ENCODE results near the gene SNCAIP.

Gene SNCAIP

GRCh38 chr5:122273696-122274095 lies 38.3 kb upstream of the SNCAIP start:
- no peak overlapping the region for H3K18ac ChIP-seq (ENCODE audit: low read length)
- no peak overlapping the region for H3K14ac ChIP-seq (ENCODE audit: low read length)
- no peaks in the 10 kb centered on the region for H3K9me3 ChIP-seq (ENCODE audit: insufficient read depth, low read depth, low read length)
- H2BK120ac ChIP-seq (ENCODE audit: insufficient read depth, low read length, poor library complexity) = no peak overlapping the region
- no peaks in the 10 kb centered on the region for H3K36me3 ChIP-seq (ENCODE audit: control insufficient read depth in 1 of 2, insufficient read depth in 2 of 2, low read length in 2 of 2)
- no peaks in the 10 kb centered on the region for H3K27me3 ChIP-seq (ENCODE audit: insufficient read depth, low read length)
- WGBS (ENCODE audit: extremely low coverage, insufficient coverage, insufficient read length) = no CpG with 5 or more reads among the region's 1 CpG
- no peak overlapping the region for H2BK12ac ChIP-seq (ENCODE audit: low read length)
- H4K12ac ChIP-seq (ENCODE audit: low read depth, low read length) = no peak overlapping the region
- H3K27ac ChIP-seq (ENCODE audit: low read depth, low read length) = no peak overlapping the region
- no peaks in the 10 kb centered on the region for H3K4me1 ChIP-seq (ENCODE audit: control insufficient read depth in 1 of 2, insufficient read depth in 2 of 2, low read length in 2 of 2)
- no peak for DNase-seq
- H2AK5ac ChIP-seq (ENCODE audit: low read length) = no peak overlapping the region
- no peak overlapping the region for H3K4me2 ChIP-seq (ENCODE audit: low read length)
- H2AFZ ChIP-seq (ENCODE audit: insufficient read depth, low read length, poor library complexity) = no peak overlapping the region
- H4K8ac ChIP-seq (ENCODE audit: low read depth, low read length) = no peak overlapping the region
- no peak overlapping the region for H2BK5ac ChIP-seq (ENCODE audit: low read depth, low read length, poor library complexity)
- H3K4ac ChIP-seq (ENCODE audit: low read depth, low read length) = no peak overlapping the region
- H4K91ac ChIP-seq (ENCODE audit: low read depth, low read length) = no peak overlapping the region
- H3K79me1 ChIP-seq (ENCODE audit: low read length) = no peaks in the 10 kb centered on the region
- H3K79me2 ChIP-seq (ENCODE audit: control insufficient read depth, insufficient read depth, low read length, poor library complexity) = no peaks in the 10 kb centered on the region
- H3K23ac ChIP-seq (ENCODE audit: low read length) = no peak overlapping the region
- H3K9ac ChIP-seq (ENCODE audit: low read length) = no peak overlapping the region
- H3K4me3 ChIP-seq (ENCODE audit: low read depth, low read length) = no peak overlapping the region

GRCh38 chr5:122283592-122283991 lies 28.4 kb upstream of the SNCAIP start:
- H3K4ac ChIP-seq (ENCODE audit: low read depth, low read length) = no peak overlapping the region
- no peak overlapping the region for H3K23ac ChIP-seq (ENCODE audit: low read length)
- peaks cover 1% of the 10 kb centered on the region for H3K79me1 ChIP-seq (ENCODE audit: low read length)
- H2AFZ ChIP-seq (ENCODE audit: insufficient read depth, low read length, poor library complexity) = no peak overlapping the region
- peaks cover 2 to 8% of the 10 kb centered on the region in 2 experiments for H3K4me1 ChIP-seq (ENCODE audit: control insufficient read depth in 1 of 2, insufficient read depth in 2 of 2, low read length in 2 of 2)
- no peaks in the 10 kb centered on the region for H3K9me3 ChIP-seq (ENCODE audit: insufficient read depth, low read depth, low read length)
- DNase-seq = no peak
- H3K9ac ChIP-seq (ENCODE audit: low read length) = no peak overlapping the region
- no peak overlapping the region for H2BK12ac ChIP-seq (ENCODE audit: low read length)
- no peak overlapping the region for H4K12ac ChIP-seq (ENCODE audit: low read depth, low read length)
- no peaks in the 10 kb centered on the region for H3K36me3 ChIP-seq (ENCODE audit: control insufficient read depth in 1 of 2, insufficient read depth in 2 of 2, low read length in 2 of 2)
- H4K8ac ChIP-seq (ENCODE audit: low read depth, low read length) = no peak overlapping the region
- H2BK5ac ChIP-seq (ENCODE audit: low read depth, low read length, poor library complexity) = no peak overlapping the region
- no peak overlapping the region for H2BK120ac ChIP-seq (ENCODE audit: insufficient read depth, low read length, poor library complexity)
- H3K27me3 ChIP-seq (ENCODE audit: insufficient read depth, low read length) = no peaks in the 10 kb centered on the region
- no peak overlapping the region for H3K27ac ChIP-seq (ENCODE audit: low read depth, low read length)
- H3K18ac ChIP-seq (ENCODE audit: low read length) = no peak overlapping the region
- no peak overlapping the region for H4K91ac ChIP-seq (ENCODE audit: low read depth, low read length)
- no CpG with 5 or more reads among the region's 3 CpGs for WGBS (ENCODE audit: extremely low coverage, insufficient coverage, insufficient read length)
- no peak overlapping the region for H3K14ac ChIP-seq (ENCODE audit: low read length)
- H3K4me3 ChIP-seq (ENCODE audit: low read depth, low read length) = no peak overlapping the region
- no peak overlapping the region for H3K4me2 ChIP-seq (ENCODE audit: low read length)
- no peak overlapping the region for H2AK5ac ChIP-seq (ENCODE audit: low read length)
- H3K79me2 ChIP-seq (ENCODE audit: control insufficient read depth, insufficient read depth, low read length, poor library complexity) = no peaks in the 10 kb centered on the region

GRCh38 chr5:122286541-122286940 lies 25.5 kb upstream of the SNCAIP start:
- Histone ChIP-seq H3K4ac (ENCODE audit: low read depth, low read length) (no peak overlapping the region), H4K8ac (ENCODE audit: low read depth, low read length) (peak overlapping the region; percentile 32), H3K4me2 (ENCODE audit: low read length) (no peak overlapping the region), H3K4me3 (ENCODE audit: low read depth, low read length) (no peak overlapping the region), H3K9ac (ENCODE audit: low read length) (no peak overlapping the region), H3K79me1 (ENCODE audit: low read length) (peaks cover 1% of the 10 kb centered on the region), H3K14ac (ENCODE audit: low read length) (no peak overlapping the region), H3K18ac (ENCODE audit: low read length) (no peak overlapping the region), H2AK5ac (ENCODE audit: low read length) (no peak overlapping the region), H2BK12ac (ENCODE audit: low read length) (no peak overlapping the region), H4K12ac (ENCODE audit: low read depth, low read length) (no peak overlapping the region), H3K23ac (ENCODE audit: low read length) (no peak overlapping the region), H3K9me3 (ENCODE audit: insufficient read depth, low read depth, low read length) (no peaks in the 10 kb centered on the region), H3K27me3 (ENCODE audit: insufficient read depth, low read length) (no peaks in the 10 kb centered on the region), H3K4me1 (ENCODE audit: control insufficient read depth in 1 of 2, insufficient read depth in 2 of 2, low read length in 2 of 2) (peaks cover 7 to 12% of the 10 kb centered on the region in 2 experiments), H4K91ac (ENCODE audit: low read depth, low read length) (no peak overlapping the region), H3K79me2 (ENCODE audit: control insufficient read depth, insufficient read depth, low read length, poor library complexity) (no peaks in the 10 kb centered on the region), H2AFZ (ENCODE audit: insufficient read depth, low read length, poor library complexity) (no peak overlapping the region), H3K27ac (ENCODE audit: low read depth, low read length) (peak overlapping the region; percentile 26), H3K36me3 (ENCODE audit: control insufficient read depth in 1 of 2, insufficient read depth in 2 of 2, low read length in 2 of 2) (no peaks in the 10 kb centered on the region), H2BK120ac (ENCODE audit: insufficient read depth, low read length, poor library complexity) (no peak overlapping the region), H2BK5ac (ENCODE audit: low read depth, low read length, poor library complexity) (no peak overlapping the region)
- DNase-seq = no peak
- no CpG with 5 or more reads among the region's 4 CpGs for WGBS (ENCODE audit: extremely low coverage, insufficient coverage, insufficient read length)

- H3K4me2 ChIP-seq (ENCODE audit: low read length) = no peak overlapping the region
- no peak overlapping the region for H3K18ac ChIP-seq (ENCODE audit: low read length)
- H3K27ac ChIP-seq (ENCODE audit: low read depth, low read length) = no peak overlapping the region
- H4K12ac ChIP-seq (ENCODE audit: low read depth, low read length) = no peak overlapping the region
- no peaks in the 10 kb centered on the region for H3K79me2 ChIP-seq (ENCODE audit: control insufficient read depth, insufficient read depth, low read length, poor library complexity)
- peak overlapping the region; percentile 44 for H2BK12ac ChIP-seq (ENCODE audit: low read length)
- H3K4me1 ChIP-seq (ENCODE audit: control insufficient read depth in 1 of 2, insufficient read depth in 2 of 2, low read length in 2 of 2) = peaks cover 7 to 12% of the 10 kb centered on the region in 2 experiments
- H2AK5ac ChIP-seq (ENCODE audit: low read length) = no peak overlapping the region
- H2BK5ac ChIP-seq (ENCODE audit: low read depth, low read length, poor library complexity) = no peak overlapping the region
- H2AFZ ChIP-seq (ENCODE audit: insufficient read depth, low read length, poor library complexity) = no peak overlapping the region
- no peak overlapping the region for H3K9ac ChIP-seq (ENCODE audit: low read length)
- DNase-seq = no peak
- H3K9me3 ChIP-seq (ENCODE audit: insufficient read depth, low read depth, low read length) = no peaks in the 10 kb centered on the region
- no peak overlapping the region for H3K14ac ChIP-seq (ENCODE audit: low read length)
- H2BK120ac ChIP-seq (ENCODE audit: insufficient read depth, low read length, poor library complexity) = no peak overlapping the region
- no peaks in the 10 kb centered on the region for H3K36me3 ChIP-seq (ENCODE audit: control insufficient read depth in 1 of 2, insufficient read depth in 2 of 2, low read length in 2 of 2)
- no CpG with 5 or more reads among the region's 3 CpGs for WGBS (ENCODE audit: extremely low coverage, insufficient coverage, insufficient read length)
- H3K27me3 ChIP-seq (ENCODE audit: insufficient read depth, low read length) = no peaks in the 10 kb centered on the region
- H3K4me3 ChIP-seq (ENCODE audit: low read depth, low read length) = no peak overlapping the region
- H4K91ac ChIP-seq (ENCODE audit: low read depth, low read length) = peak overlapping the region; percentile 43
- H3K4ac ChIP-seq (ENCODE audit: low read depth, low read length) = no peak overlapping the region
- H3K23ac ChIP-seq (ENCODE audit: low read length) = no peak overlapping the region
- peaks cover 1% of the 10 kb centered on the region for H3K79me1 ChIP-seq (ENCODE audit: low read length)
- H4K8ac ChIP-seq (ENCODE audit: low read depth, low read length) = peak overlapping the region; percentile 49
Observed at GRCh38 chr5:122287101-122287500, 24.9 kb upstream of the SNCAIP start.
